A673 (cell line): ENCODE results near the gene CENPN.

ENCODE experiments used
- EZH2 ChIP-seq: fragments of 200-600 bp; sonication (generic); IDR thresholded peaks from 2 replicates; pipeline ENCODE4 v1.6.1; 2017; ENCODE audit warnings: borderline replicate concordance, low read depth, mild to moderate bottlenecking, mixed read lengths, antibody characterized with exemption, low read length; ENCODE audit not compliant: poor library complexity, severe bottlenecking
- TF ChIP-seq, protein P1 (sequence below): fragments of 300-800, 200-600 bp; sonication (generic); conservative IDR thresholded peaks from 2 replicates; pipeline ENCODE4 v1.5.1; 2017; ENCODE audit warnings: low read depth, mild to moderate bottlenecking, antibody characterized with exemption, low read length, moderate library complexity, mixed read lengths

DNA sequence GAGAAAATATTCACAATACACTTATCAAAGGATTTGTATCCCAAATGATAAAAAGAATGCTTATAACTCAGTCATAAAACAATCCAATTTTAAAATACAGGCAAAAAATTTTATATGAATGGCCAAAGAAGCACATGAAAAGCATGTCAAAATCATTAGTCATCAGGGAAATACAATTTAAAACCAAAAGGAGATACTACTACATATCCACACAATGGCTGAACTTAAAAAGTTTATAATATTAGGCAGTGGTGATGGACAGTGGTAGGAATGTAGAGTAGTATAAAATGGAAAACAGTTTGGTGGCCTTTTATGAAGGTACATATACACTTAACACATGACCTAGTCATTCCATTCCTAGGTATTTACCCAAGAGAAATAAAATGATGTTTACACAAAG, 12.6 kb upstream of the CENPN start:
- TF ChIP-seq EZH2: no peak
- TF ChIP-seq, protein P1, sequence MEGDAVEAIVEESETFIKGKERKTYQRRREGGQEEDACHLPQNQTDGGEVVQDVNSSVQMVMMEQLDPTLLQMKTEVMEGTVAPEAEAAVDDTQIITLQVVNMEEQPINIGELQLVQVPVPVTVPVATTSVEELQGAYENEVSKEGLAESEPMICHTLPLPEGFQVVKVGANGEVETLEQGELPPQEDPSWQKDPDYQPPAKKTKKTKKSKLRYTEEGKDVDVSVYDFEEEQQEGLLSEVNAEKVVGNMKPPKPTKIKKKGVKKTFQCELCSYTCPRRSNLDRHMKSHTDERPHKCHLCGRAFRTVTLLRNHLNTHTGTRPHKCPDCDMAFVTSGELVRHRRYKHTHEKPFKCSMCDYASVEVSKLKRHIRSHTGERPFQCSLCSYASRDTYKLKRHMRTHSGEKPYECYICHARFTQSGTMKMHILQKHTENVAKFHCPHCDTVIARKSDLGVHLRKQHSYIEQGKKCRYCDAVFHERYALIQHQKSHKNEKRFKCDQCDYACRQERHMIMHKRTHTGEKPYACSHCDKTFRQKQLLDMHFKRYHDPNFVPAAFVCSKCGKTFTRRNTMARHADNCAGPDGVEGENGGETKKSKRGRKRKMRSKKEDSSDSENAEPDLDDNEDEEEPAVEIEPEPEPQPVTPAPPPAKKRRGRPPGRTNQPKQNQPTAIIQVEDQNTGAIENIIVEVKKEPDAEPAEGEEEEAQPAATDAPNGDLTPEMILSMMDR: no peak
